K562 treated with DMSO at 1 percent for 4 hours (cell line): ENCODE results near the gene KIAA1549. TPM values are rescaled to one million over a fixed set of nuclear protein-coding genes. Genes with fewer than 3 reads are reported as not detected.

ENCODE experiments used
- total RNA-seq: library from RNA; unstranded; fragments of 300-600 nt; gene quantifications from 2 replicates; pipeline ENCODE4 v1.2.3, GENCODE V29; 2022; ENCODE audit not compliant: insufficient read depth

Gene KIAA1549
- total RNA-seq: 0.08 and 0.16 TPM in 2 replicates

DNA sequence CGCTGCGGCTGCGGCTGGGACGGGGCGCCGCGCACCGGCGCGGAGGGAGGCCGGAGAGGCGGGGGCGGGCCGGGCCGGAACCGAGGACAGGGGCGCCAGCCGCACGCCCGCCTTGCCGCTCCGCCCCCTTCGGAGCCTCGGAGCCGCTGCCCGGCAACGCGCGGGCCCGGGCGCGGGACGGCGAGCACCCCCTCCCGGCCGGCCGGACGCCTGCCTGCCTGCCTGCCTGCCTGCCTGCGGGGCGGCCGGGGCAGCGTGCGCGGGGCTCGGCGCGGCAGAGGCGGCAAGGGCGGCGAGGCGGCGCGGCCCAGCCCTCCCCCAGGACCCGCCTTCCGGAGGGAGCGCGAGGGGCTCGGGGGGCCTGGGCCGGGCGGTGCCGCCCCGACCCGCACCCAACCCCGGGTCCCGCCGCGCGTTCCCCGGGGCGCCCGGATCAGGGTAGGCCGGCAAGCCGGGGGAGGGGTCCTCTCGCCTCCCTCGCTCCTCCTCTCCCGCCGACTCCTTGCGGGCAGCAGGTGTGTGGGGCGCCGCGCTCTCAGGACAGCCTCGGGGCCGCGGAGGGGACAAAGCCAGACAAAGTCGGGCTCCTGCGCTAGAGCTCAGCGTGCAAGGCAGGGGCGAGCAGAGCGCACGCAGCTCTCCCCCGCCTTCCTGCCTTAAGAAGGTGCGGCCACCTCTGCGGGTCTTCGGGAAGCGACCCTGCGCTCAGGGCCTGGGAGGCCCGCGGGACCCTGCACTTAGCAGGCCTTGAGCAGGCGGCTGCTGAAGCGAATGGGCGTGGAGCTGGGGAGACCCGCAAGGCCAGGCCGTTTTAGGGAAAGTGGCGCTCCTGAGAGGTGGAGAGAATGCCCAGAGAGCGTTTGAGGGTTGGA, at the start of gene KIAA1549:
Gene KIAA1549 (minus strand): TSS at position 58 of the 872 bp plus-strand sequence. CDS start 120 bp downstream, outside the sequence.

DNA sequence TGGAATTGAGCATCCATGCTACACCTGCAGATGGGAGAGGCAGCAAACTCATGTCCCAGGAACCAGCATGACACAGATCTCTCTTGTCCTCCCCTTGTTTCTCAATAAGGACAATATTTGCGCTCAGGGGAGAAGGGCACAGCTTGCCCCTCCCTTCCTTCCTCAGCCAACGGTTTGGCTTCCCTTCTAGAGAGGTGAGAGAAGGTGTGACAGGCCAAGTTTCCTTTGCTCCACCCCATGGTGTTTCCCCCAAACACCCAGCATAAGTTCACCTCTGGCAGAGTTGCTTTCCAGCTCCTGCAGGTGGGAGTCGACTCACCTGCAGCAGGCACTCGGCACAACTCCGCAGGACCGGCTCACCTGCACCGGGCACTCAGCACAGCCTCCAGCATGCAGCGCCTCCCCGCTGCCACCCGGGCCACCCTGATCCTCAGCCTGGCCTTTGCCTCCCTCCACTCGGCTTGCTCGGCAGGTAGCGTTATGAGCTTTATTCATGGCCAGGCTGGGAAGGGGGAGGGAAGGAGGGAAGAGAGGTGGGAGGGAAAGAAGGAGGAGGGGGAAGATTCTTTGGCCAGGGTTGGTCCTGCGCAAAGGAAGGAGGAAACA, 183.4 kb downstream of the KIAA1549 start, which contains the start of the genes ATP6V0A4 and TMEM213:
Gene ATP6V0A4 (minus strand): TSS at position 482 of the 606 bp plus-strand sequence. CDS start 26,949 bp downstream, outside the sequence.
Gene TMEM213 (plus strand): TSS at position 280 of the 606 bp plus-strand sequence. CDS start 111 bp downstream, at position 391.

Other genes starting within 250 kb of the KIAA1549 start
- not detected in 2 replicates for gene TMEM213, start 183.4 kb downstream of the KIAA1549 start, total RNA-seq
- not detected in 2 replicates for gene ATP6V0A4, start 183.2 kb downstream of the KIAA1549 start, total RNA-seq
- gene ZC3HAV1L, start 54.7 kb upstream of the KIAA1549 start, total RNA-seq: not detected in 2 replicates
- gene ZC3HAV1, start 128.3 kb upstream of the KIAA1549 start, total RNA-seq: 29.7 and 40.8 TPM in 2 replicates
- 3.7 and 5.8 TPM in 2 replicates for gene UBN2, start 249.8 kb upstream of the KIAA1549 start, total RNA-seq